PC-9 (cell line): Measurements from ENCODE around the gene SLC12A1.

ENCODE experiments used
- EZH2 ChIP-seq: fragments of 200-600 bp; sonication (generic); IDR thresholded peaks from 2 replicates; pipeline ENCODE4 v1.8.0; 2017; ENCODE audit warnings: antibody characterized with exemption, low read depth
- TF ChIP-seq, protein P1 (sequence below): fragments of 200-600 bp; sonication (generic); conservative IDR thresholded peaks from 2 replicates; pipeline ENCODE4 v1.6.1; 2017; ENCODE audit warnings: mixed run types, antibody characterized with exemption, mild to moderate bottlenecking, moderate library complexity

DNA sequence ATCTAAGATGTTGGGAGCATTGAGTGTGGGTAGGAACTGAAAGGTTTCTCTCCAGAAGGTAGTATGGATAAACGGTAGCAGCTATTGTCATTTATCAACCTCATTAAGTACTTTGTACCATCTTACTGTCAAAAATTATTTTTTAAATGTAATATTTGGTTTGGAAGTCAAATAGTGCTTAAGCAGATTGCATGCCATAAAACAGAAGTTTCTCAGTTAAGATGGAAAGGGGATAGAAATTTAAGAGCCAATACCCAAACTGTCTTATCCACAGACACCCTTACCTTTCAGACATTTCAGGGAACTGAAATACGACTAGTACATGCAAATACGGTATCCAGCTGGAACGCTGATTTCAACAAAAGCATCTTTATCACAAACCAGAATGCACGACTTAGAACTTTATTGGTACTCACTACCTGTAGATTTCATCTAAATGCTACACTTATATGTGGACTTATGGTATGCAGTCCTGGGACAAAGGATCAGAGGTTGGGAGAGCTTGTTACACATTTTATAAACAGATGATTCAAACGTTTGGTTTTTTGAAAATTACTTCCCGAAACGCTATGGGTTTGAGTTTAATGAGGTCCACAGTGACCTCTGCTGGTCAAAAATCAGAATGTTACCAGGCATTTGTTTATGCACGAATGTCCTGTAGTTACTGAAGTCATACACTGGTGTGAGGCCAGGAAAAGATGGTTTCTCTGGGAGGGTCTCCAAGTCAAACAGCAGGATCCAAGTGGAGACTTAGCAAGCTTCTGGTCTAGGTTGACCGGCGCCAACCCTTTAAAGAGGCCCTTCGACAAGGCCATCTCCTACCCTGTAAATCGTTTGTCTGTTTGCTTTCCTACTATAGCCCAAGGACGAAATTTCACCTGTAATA is 79.5 kb downstream of the SLC12A1 start:
- TF ChIP-seq, protein P1, sequence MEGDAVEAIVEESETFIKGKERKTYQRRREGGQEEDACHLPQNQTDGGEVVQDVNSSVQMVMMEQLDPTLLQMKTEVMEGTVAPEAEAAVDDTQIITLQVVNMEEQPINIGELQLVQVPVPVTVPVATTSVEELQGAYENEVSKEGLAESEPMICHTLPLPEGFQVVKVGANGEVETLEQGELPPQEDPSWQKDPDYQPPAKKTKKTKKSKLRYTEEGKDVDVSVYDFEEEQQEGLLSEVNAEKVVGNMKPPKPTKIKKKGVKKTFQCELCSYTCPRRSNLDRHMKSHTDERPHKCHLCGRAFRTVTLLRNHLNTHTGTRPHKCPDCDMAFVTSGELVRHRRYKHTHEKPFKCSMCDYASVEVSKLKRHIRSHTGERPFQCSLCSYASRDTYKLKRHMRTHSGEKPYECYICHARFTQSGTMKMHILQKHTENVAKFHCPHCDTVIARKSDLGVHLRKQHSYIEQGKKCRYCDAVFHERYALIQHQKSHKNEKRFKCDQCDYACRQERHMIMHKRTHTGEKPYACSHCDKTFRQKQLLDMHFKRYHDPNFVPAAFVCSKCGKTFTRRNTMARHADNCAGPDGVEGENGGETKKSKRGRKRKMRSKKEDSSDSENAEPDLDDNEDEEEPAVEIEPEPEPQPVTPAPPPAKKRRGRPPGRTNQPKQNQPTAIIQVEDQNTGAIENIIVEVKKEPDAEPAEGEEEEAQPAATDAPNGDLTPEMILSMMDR = peak; percentile 66
- TF ChIP-seq EZH2 = no peak
